Central memory CD4-positive, alpha-beta T cell (primary cell): ENCODE results near the gene NIPBL.
"Not testable (repeated sequence)": the region's sequence is repeated elsewhere in the genome, so short reads cannot be mapped to it uniquely, and the experiment has no call there.

Source experiments
- DNase-seq: peaks from one replicate; pipeline ENCODE4 v3.0.0; 2022

The NIPBL gene

GRCh38 chr5:36878392-36879082, 2.0 kb downstream of the NIPBL start:
- DNase-seq = no peak

GRCh38 chr5:36879274-36880033, 2.9 kb downstream of the NIPBL start:
- DNase-seq = no peak

DNA sequence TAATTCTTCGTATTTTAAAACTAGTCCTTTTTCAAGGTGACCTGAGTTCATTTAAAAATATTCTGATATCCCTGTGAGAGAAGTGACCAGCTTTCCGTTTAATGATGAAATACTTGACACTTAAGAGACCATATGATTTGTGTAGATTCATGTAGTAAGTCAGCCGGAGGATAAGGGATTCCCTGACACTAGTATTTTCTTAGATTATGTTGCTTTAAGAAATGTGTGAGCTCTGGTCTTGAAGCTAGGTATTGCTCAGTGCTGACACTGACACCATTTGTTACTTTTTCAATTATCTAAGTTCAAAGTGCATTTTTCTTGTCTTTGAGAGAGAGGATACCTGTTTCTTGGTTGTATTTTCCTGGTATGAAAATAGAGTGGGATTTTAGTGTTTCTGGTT, 4.2 kb downstream of the NIPBL start:
- DNase-seq = no peak

DNA sequence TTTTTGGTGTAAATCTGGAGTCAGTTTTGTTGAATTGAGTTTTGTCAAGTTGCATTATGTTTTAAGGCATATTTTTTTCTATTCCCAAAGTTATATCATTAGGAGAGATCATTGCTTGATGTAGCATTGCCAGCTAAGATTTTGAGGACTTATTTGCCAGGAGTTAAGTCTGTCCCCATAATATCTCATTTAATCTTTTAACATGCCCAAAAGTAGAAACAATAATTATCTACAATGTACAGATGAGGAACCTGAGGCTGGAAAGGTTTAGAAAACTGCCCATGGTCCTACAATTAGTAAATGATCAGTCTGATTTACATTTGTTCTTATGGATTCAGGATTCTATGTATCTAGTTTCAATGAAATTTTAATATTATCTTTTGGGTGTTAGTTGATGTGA, 4.7 kb downstream of the NIPBL start:
- DNase-seq = no peak

- DNase-seq = no peak
Observed at GRCh38 chr5:36881807-36882206, 5.2 kb downstream of the NIPBL start.

GRCh38 chr5:36882250-36882649, 5.7 kb downstream of the NIPBL start:
- DNase-seq = no peak

- no peak for DNase-seq
Observed at GRCh38 chr5:36883894-36884462, 7.4 kb downstream of the NIPBL start.

DNA sequence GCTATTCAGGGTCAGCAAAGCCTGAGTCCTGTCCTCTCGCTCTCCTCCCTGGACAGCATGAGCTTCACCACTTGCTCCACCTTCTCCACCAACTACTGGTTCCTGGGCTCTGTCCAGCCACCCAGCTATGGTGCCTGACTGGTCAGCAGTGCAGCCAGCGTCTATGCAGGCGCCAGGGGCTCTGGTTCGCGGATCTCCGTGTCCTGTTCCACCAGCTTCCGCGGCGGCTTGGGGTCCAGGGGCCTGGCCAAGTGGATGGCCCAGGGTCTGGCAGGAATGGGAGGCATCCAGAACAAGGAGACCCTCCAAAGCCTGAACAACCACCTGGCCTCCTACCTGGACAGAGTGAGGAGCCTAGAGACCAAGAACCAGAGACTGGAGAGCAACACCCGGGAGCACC, 8.6 kb downstream of the NIPBL start:
- no peak for DNase-seq

DNA sequence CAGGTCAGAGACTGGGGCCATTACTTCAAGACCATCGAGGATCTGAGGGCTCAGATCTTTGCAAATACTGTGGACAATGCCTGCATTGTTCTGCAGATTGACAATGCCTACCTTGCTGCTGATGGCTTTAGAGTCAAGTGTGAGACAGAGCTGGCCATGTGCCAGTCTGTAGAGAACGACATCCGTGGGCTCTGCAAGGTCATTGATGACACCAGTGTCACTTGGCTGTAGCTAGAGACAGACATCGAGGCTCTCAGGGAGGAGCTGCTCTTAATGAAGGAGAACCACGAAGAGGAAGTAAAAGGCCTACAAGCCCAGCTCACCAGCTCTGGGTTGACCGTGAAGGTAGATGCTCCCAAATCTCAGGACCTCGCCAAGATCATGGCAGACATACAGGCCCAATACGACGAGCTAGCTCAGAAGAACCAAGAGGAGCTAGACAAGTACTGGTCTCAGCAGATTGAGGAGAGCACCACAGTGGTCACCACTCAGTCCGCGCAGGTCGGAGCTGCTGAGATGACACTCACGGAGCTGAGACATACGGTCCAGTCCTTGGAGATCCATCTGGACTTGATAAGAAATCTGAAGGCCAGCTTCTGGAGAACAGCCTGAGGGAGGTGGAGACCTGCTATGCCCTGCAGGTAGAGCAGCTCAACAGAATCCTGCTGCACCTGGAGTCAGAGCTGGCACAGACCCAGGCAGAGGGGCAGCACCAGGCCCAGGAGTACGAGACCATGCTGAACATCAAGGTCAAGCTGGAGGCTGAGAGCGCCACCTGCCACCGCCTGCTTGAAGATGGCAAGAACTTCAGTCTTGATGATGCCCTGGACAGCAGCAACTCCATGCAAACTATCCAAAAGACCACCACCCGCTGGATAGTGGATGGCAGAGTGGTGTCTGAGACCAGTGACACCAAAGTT, 9.3 kb downstream of the NIPBL start:
- DNase-seq = no peak

GRCh38 chr5:36886791-36887190, 10.2 kb downstream of the NIPBL start:
- DNase-seq = no peak

DNA sequence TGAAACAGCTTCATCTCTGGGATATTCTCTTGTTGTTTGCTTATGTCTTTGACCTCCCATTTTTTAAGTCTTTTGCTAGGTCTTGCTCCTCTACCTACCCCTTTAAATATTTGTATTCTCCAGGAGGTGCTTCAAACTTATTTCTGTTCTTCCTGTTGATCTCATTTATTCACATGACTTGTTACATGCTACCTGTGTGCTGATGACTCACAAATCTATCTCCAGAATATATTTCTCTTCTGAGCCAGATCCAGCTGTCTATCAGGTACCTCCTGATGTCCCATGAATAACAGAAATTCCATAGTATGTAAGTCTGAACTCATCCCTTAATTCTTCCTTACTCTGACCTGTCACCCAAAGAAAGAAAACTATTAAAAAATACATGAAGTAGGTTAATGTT, 11.0 kb downstream of the NIPBL start:
- DNase-seq = no peak

DNA sequence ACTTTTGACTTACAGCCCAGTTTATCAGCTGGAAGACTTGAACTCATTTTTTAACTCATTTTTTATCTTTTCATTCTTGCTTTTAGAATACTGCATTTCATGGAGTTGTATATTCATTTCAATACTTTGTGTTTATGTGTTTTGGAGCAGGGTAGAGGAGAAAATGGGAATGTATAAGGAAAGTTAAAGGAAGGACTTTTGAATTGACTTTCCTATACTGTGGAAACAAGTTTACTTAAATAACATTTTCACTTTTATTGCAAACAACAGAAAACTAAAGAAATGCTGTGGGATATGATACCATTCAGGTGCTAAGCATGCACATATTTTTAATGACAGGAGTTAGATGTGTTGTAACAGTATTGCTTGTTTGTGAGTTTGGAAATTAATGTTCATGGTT, 11.7 kb downstream of the NIPBL start:
- no peak for DNase-seq

GRCh38 chr5:36889264-36889663, 12.7 kb downstream of the NIPBL start:
- DNase-seq = no peak

DNA sequence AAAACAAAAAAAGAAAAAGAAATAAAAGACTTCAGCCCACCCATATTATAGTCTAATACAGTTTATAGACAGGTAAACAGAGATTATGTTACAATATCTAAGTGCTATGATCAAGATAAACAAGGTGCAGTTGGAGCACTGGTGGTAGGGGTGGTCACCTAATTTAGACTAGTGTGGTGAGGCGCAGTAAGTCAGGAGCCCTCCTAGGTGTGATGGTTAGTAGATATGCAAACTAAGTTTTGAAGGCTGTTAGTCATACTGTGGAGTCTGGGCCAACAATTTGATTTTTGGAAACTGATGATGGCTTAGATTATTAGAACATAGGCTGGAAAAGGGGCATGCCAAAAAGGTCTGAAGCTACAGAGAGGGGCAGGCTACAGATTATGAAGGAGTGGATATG, 14.7 kb downstream of the NIPBL start:
- no peak for DNase-seq

- not testable (repeated sequence) for DNase-seq
Observed at GRCh38 chr5:36892085-36892830, 15.7 kb downstream of the NIPBL start.

DNA sequence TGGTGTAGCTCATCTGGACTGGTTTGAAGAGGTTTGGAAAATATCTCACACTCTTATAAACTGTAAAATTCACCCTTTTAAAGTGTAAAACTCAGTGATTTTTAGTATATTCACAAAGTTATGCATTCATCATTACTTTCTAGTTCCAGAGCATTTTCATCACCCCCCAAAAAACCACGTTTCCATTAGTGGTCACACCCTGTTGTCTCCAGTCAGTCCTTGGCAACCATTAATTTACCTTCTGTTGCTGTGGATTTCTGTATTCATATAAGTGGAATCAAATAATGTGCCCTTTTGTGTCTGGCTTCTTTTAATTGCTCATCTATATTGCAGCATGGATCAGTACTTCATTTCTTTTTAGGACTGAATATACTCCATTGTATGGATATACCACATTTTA, 18.4 kb downstream of the NIPBL start:
- no peak for DNase-seq

DNA sequence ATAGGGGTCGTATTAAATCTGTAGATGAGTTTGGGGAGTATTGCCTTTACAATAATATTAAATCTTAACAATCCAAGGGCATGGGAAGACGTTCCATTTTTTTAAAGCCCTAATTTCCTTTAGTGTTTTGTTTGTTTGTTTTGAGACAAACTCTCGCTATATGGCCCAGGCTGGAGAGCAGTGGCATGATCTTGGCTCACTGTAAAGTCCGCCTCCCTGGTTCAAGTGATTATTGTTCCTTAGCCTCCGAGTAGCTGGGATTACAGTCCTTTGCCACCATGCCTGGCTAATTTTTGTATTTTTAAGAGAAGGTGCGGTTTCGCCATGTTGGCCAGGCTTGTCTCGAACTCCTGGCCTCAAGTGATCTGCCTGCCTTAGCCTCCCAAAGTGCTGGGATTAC, 19.9 kb downstream of the NIPBL start:
- DNase-seq = no peak

- no peak for DNase-seq
Observed at GRCh38 chr5:36897616-36898015, 21.0 kb downstream of the NIPBL start.

- no peak for DNase-seq
Observed at GRCh38 chr5:36899860-36900259, 23.3 kb downstream of the NIPBL start.

- DNase-seq = no peak
Observed at GRCh38 chr5:36900283-36900682, 23.7 kb downstream of the NIPBL start.

- not testable (repeated sequence) for DNase-seq
Observed at GRCh38 chr5:36901077-36901476, 24.5 kb downstream of the NIPBL start.

DNA sequence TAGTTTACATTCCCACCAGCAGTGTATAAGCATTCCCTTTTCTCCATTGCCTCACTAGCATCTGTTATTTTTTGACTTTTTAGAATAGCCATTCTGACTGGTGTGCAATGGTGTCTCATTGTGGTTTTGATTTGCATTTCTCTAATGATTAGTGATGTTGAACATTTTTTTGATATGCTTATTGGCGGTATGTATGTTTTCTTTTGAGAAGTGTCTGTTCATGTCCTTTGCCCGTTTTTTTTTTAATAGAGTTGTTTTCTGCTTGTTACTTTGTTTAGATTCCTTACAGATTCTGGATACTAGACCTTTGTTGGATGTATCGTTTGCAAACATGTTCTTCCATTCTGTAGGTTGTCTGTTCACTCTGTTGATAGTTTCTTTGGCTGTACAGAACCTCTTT, 25.3 kb downstream of the NIPBL start:
- no peak for DNase-seq
